CD4-positive, CD25-positive, alpha-beta regulatory T cell (primary cell): ENCODE measurements around the gene ZNF32. TPM values are rescaled to one million over a fixed set of nuclear protein-coding genes. Genes with fewer than 3 reads are reported as not detected.
A peak's percentile ranks its signal among the peaks of the same experiment; 100 is the strongest.
"Not testable (repeated sequence)": the region's sequence is repeated elsewhere in the genome, so short reads cannot be mapped to it uniquely, and the experiment has no call there.

Experiments
- ATAC-seq, 2 donors: fragments of 150-1000 bp; cut with Tn5 transposase; one replicate each; pipeline ENCODE4 v1.10.0; 2021; ENCODE audit warnings: low read depth in 2 of 2, moderate number of reproducible peaks in 2 of 2, moderate library complexity in 1 of 2
- DNase-seq, 3 donors: peaks; one replicate each; pipeline versions ENCODE4 v3.0.0 to v3.0.0-alpha.2; 2012 to 2022; ENCODE audit warnings: mixed read lengths in 1 of 3
- H3K27ac ChIP-seq: one replicate; pipeline ENCODE4 v1.7.0; 2013; ENCODE audit warnings: mild to moderate bottlenecking, low read length; ENCODE audit not compliant: insufficient read depth, poor library complexity, severe bottlenecking
- H3K27me3 ChIP-seq: one replicate; pipeline ENCODE4 v1.7.0; 2013; ENCODE audit warnings: low read length; ENCODE audit not compliant: control insufficient read depth, insufficient read depth
- H3K36me3 ChIP-seq: one replicate; pipeline ENCODE4 v1.7.0; 2013; ENCODE audit warnings: mild to moderate bottlenecking, low read length, moderate library complexity; ENCODE audit not compliant: control insufficient read depth, insufficient read depth
- H3K4me1 ChIP-seq: 2 replicates; pipeline ENCODE4 v1.7.0; 2013; ENCODE audit warnings: mild to moderate bottlenecking, low read length; ENCODE audit not compliant: insufficient read depth, control insufficient read depth, poor library complexity, severe bottlenecking
- H3K4me3 ChIP-seq: one replicate; pipeline ENCODE4 v1.7.0; 2013; ENCODE audit warnings: low read depth, mild to moderate bottlenecking, low read length, moderate library complexity
- H3K9me3 ChIP-seq, 2 experiments: 1 replicate in 1 of 2; 2 replicates in 1 of 2; pipeline ENCODE4 v1.7.0; 2013; ENCODE audit warnings: low read length in 2 of 2, mild to moderate bottlenecking in 1 of 2, moderate library complexity in 1 of 2; ENCODE audit not compliant: control insufficient read depth in 2 of 2
- H3K27ac Mint-ChIP-seq, 3 donors: one replicate each; pipeline ENCODE4 v1.8.0; 2020 to 2022; ENCODE audit warnings: mild to moderate bottlenecking in 3 of 3, mixed read lengths in 3 of 3, moderate library complexity in 2 of 3
- H3K27me3 Mint-ChIP-seq: one replicate; pipeline ENCODE4 v1.8.0; 2022; ENCODE audit warnings: mild to moderate bottlenecking, mixed read lengths
- H3K36me3 Mint-ChIP-seq: one replicate; pipeline ENCODE4 v1.8.0; 2020; ENCODE audit warnings: mixed read lengths
- H3K4me1 Mint-ChIP-seq, 4 donors: one replicate each; pipeline ENCODE4 v1.8.0; 2020 to 2022; ENCODE audit warnings: mixed read lengths in 4 of 4, mild to moderate bottlenecking in 1 of 4
- H3K4me3 Mint-ChIP-seq, 4 donors: one replicate each; pipeline ENCODE4 v1.8.0; 2020 to 2022; ENCODE audit warnings: mild to moderate bottlenecking in 4 of 4, mixed read lengths in 4 of 4, moderate library complexity in 3 of 4
- H3K9me3 Mint-ChIP-seq, 7 donors: one replicate each; pipeline ENCODE4 v1.8.0; 2020 to 2022; ENCODE audit warnings: mixed read lengths in 7 of 7, mild to moderate bottlenecking in 3 of 7, moderate library complexity in 2 of 7
- polyA plus RNA-seq, 4 donors: library from polyadenylated mRNA; unstranded; fragments of 300-500 nt; fragmentation: Illumina TruSeq; gene quantifications; one replicate each; pipeline ENCODE4 v1.2.3, GENCODE V29; 2021
- total RNA-seq: library from RNA; stranded (reverse); gene quantifications from one replicate; pipeline ENCODE4 v1.2.3, GENCODE V29; 2022

The ZNF32 gene
- total and polyA plus RNA-seq, 5 donors from 2014 or later, result 18.6 to 82.7 (median 71.2) TPM

- Histone ChIP-seq H3K27ac (peak overlapping the region; percentile 74), H3K9me3 (peaks cover 26 to 27% of the 10 kb centered on the region in 2 experiments), H3K4me1 (peaks cover 8% of the 10 kb centered on the region), H3K4me3 (peak overlapping the region; percentile 82), H3K36me3 (peaks cover 23% of the 10 kb centered on the region), H3K27me3 (peaks cover 6% of the 10 kb centered on the region)
- H3K27ac Mint-ChIP-seq, result peak overlapping the region; percentile 82 to 90 (median 86)
- H3K27me3 Mint-ChIP-seq, result peaks cover 21% of the 10 kb centered on the region
- H3K4me1 Mint-ChIP-seq, result peaks cover 7 to 22% (median 13%) of the 10 kb centered on the region in 4 donors
- DNase-seq (no peak), ATAC-seq (no peak)
- H3K36me3 Mint-ChIP-seq, result peaks cover 24% of the 10 kb centered on the region
- H3K4me3 Mint-ChIP-seq, result peak overlapping the region; percentile 91 to 98 (median 94)
- H3K9me3 Mint-ChIP-seq, result peaks cover 0 to 32% (median 15%) of the 10 kb centered on the region in 7 donors
Observed at GRCh38 chr10:43649185-43649523, 473 bp upstream of the ZNF32 start.

DNA sequence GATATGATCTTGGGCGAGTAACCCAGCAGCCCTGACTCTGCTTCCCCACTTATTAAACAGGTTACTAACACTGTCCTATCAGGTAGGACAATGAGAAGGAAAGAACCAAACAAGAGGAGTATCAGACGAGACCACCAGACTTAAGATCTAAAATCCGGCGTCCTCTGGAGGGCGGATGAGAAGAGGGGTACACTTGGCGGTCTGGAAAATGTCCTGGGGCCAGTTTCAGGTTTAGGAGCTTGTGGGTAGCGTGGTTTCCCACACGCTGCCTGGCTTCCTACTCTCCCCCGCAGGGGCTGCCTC, 635 bp downstream of the ZNF32 start:
- Histone ChIP-seq H3K27me3 (peaks cover 6% of the 10 kb centered on the region), H3K9me3 (peaks cover 37 to 38% of the 10 kb centered on the region in 2 experiments), H3K27ac (peak overlapping the region; percentile 74), H3K4me3 (peak overlapping the region; percentile 74), H3K36me3 (peaks cover 33% of the 10 kb centered on the region), H3K4me1 (peaks cover 8% of the 10 kb centered on the region)
- H3K4me3 Mint-ChIP-seq, result peak overlapping the region; percentile 82 to 96 (median 93)
- peaks cover 0 to 41% (median 20%) of the 10 kb centered on the region in 7 donors for H3K9me3 Mint-ChIP-seq
- ATAC-seq, result no peak
- peaks cover 12% of the 10 kb centered on the region for H3K27me3 Mint-ChIP-seq
- peaks cover 7 to 22% (median 13%) of the 10 kb centered on the region in 4 donors for H3K4me1 Mint-ChIP-seq
- peaks cover 30% of the 10 kb centered on the region for H3K36me3 Mint-ChIP-seq
- H3K27ac Mint-ChIP-seq, result peak overlapping the region; percentile 87 to 94 (median 90)
- DNase-seq, result no peak

GRCh38 chr10:43647576-43647975, 1.1 kb downstream of the ZNF32 start:
- DNase-seq (no peak), ATAC-seq (no peak)
- Histone ChIP-seq H3K4me3 (peak overlapping the region; percentile 74), H3K9me3 (peaks cover 42 to 43% of the 10 kb centered on the region in 2 experiments), H3K27me3 (peaks cover 6% of the 10 kb centered on the region), H3K27ac (no peak overlapping the region), H3K4me1 (peaks cover 8% of the 10 kb centered on the region), H3K36me3 (peaks cover 35% of the 10 kb centered on the region)
- peaks cover 9% of the 10 kb centered on the region for H3K27me3 Mint-ChIP-seq
- peaks cover 34% of the 10 kb centered on the region for H3K36me3 Mint-ChIP-seq
- H3K9me3 Mint-ChIP-seq, result peaks cover 0 to 44% (median 20%) of the 10 kb centered on the region in 7 donors
- peak overlapping the region in 2 of 3 donors; percentile 90 to 94 for H3K27ac Mint-ChIP-seq
- peak overlapping the region; percentile 82 to 96 (median 93) for H3K4me3 Mint-ChIP-seq
- H3K4me1 Mint-ChIP-seq, result peaks cover 7 to 22% (median 13%) of the 10 kb centered on the region in 4 donors

- no peak overlapping the region for H3K27ac ChIP-seq
- H3K4me3 ChIP-seq, result no peak overlapping the region
- DNase-seq (no peak), ATAC-seq (no peak)
- peaks cover 8% of the 10 kb centered on the region for H3K4me1 ChIP-seq
- peak overlapping the region in 1 of 3 donors; percentile 70 for H3K27ac Mint-ChIP-seq
- no peaks in the 10 kb centered on the region for H3K27me3 ChIP-seq
- H3K9me3 Mint-ChIP-seq, result peaks cover 0 to 50% (median 20%) of the 10 kb centered on the region in 7 donors
- H3K4me1 Mint-ChIP-seq, result peaks cover 7 to 22% (median 13%) of the 10 kb centered on the region in 4 donors
- H3K36me3 Mint-ChIP-seq, result peaks cover 34% of the 10 kb centered on the region
- H3K36me3 ChIP-seq, result peaks cover 35% of the 10 kb centered on the region
- peaks cover 56 to 58% of the 10 kb centered on the region in 2 experiments for H3K9me3 ChIP-seq
- peak overlapping the region in 3 of 4 donors; percentile 38 to 82 (median 39) for H3K4me3 Mint-ChIP-seq
- H3K27me3 Mint-ChIP-seq, result no peaks in the 10 kb centered on the region
Observed at GRCh38 chr10:43645866-43646265, 2.8 kb downstream of the ZNF32 start.

GRCh38 chr10:43644252-43644651, 4.4 kb downstream of the ZNF32 start:
- H3K36me3 Mint-ChIP-seq, result peaks cover 34% of the 10 kb centered on the region
- H3K4me3 ChIP-seq, result no peak overlapping the region
- H3K27ac Mint-ChIP-seq, result no peak overlapping the region
- peaks cover 0 to 57% (median 17%) of the 10 kb centered on the region in 7 donors for H3K9me3 Mint-ChIP-seq
- peaks cover 8% of the 10 kb centered on the region for H3K4me1 ChIP-seq
- peaks cover 61 to 62% of the 10 kb centered on the region in 2 experiments for H3K9me3 ChIP-seq
- H3K4me1 Mint-ChIP-seq, result peaks cover 7 to 17% (median 12%) of the 10 kb centered on the region in 4 donors
- no peak overlapping the region for H3K27ac ChIP-seq
- H3K36me3 ChIP-seq, result peaks cover 35% of the 10 kb centered on the region
- no peaks in the 10 kb centered on the region for H3K27me3 Mint-ChIP-seq
- no peak for ATAC-seq
- no peaks in the 10 kb centered on the region for H3K27me3 ChIP-seq
- DNase-seq, result peak in 1 of 3 donors; percentile 17
- no peak overlapping the region for H3K4me3 Mint-ChIP-seq

DNA sequence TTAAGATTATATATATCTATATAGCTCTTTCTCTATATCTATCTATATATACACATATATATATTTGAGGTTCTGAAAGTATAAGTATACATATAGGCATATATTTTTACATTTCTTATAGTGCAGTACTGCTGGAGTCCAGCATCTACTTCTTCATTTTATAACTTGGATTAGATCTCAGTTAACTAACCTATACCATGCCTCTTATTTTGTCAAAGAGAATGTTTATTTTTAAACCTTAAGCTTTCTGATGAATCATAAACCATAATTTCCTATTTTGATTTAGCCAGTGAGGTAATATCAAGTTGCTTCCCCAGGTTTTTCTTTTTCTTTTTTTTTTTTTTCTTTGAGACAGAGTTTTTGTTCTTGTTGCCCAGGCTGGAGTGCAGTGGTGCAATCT, 8.1 kb downstream of the ZNF32 start:
- Histone ChIP-seq H3K36me3 (peaks cover 26% of the 10 kb centered on the region), H3K27me3 (no peaks in the 10 kb centered on the region), H3K4me3 (no peak overlapping the region), H3K4me1 (no peaks in the 10 kb centered on the region), H3K9me3 (peaks cover 58 to 59% of the 10 kb centered on the region in 2 experiments), H3K27ac (no peak overlapping the region)
- Mint-ChIP-seq H3K9me3 (peaks cover 2 to 57% (median 13%) of the 10 kb centered on the region in 7 donors), H3K4me1 (no peaks in the 10 kb centered on the region), H3K36me3 (peaks cover 23% of the 10 kb centered on the region), H3K27me3 (peaks cover 4% of the 10 kb centered on the region), H3K27ac (no peak overlapping the region), H3K4me3 (no peak overlapping the region)
- no peak for DNase-seq
- no peak for ATAC-seq

DNA sequence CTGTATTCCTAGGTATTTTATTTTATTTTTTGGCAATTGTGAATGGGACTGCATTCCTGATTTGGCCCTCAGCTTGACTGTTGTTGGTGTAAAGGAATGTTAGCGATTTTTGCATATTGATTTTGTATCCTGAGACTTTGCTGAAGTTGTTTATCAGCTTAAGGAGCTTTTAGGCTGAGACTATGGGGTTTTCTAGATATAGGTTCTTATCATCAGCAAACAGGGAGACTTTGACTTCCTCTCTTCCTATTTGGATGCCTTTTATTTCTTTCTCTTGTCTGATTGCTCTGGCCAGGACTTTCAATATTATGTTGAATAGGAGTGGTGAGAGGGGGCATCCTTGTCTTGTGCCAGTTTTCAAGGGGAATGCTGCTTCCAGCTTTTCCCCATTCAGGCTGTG, 12.9 kb downstream of the ZNF32 start:
- H3K27ac Mint-ChIP-seq, H3K27ac ChIP-seq, H3K4me1 ChIP-seq, H3K27me3 Mint-ChIP-seq, H3K4me1 Mint-ChIP-seq, H3K36me3 ChIP-seq, DNase-seq, H3K4me3 Mint-ChIP-seq, H3K27me3 ChIP-seq, ATAC-seq, H3K4me3 ChIP-seq, H3K36me3 Mint-ChIP-seq: not testable (repeated sequence)
- H3K9me3 ChIP-seq, result peaks cover 12 to 17% of the 10 kb centered on the region in 2 experiments
- H3K9me3 Mint-ChIP-seq, result peaks cover 6 to 54% (median 12%) of the 10 kb centered on the region in 7 donors

GRCh38 chr10:43628956-43629355, 19.7 kb downstream of the ZNF32 start:
- no peak overlapping the region for H3K27ac Mint-ChIP-seq
- H3K27ac ChIP-seq, result no peak overlapping the region
- H3K36me3 ChIP-seq, result no peaks in the 10 kb centered on the region
- H3K4me3 Mint-ChIP-seq, result no peak overlapping the region
- H3K4me3 ChIP-seq, result no peak overlapping the region
- ATAC-seq (no peak), DNase-seq (no peak)
- H3K36me3 Mint-ChIP-seq, result no peaks in the 10 kb centered on the region
- H3K9me3 ChIP-seq, result no peaks in the 10 kb centered on the region
- peaks cover 0 to 1% (median under 1%) of the 10 kb centered on the region in 4 donors for H3K4me1 Mint-ChIP-seq
- H3K9me3 Mint-ChIP-seq, result peaks cover 0 to 9% (median 5%) of the 10 kb centered on the region in 7 donors
- H3K4me1 ChIP-seq, result no peaks in the 10 kb centered on the region
- H3K27me3 ChIP-seq, result no peaks in the 10 kb centered on the region
- H3K27me3 Mint-ChIP-seq, result peaks cover 4% of the 10 kb centered on the region
